Keratinocyte (primary cell): Measurements from ENCODE around the gene DDX51. TPM values are rescaled to one million over a fixed set of nuclear protein-coding genes. Genes with fewer than 3 reads are reported as not detected.

ENCODE experiments used
- DNase-seq: peaks from one replicate; pipeline ENCODE4 v3.0.0-alpha.2; 2011; ENCODE audit warnings: low read depth, missing footprints, low spot score
- FAIRE-seq: peaks from 2 replicates; lab custom pipeline; 2011; peaks lifted over from hg19 to GRCh38; lab: Jason Lieb, UNC
- H2AFZ ChIP-seq: 2 replicates; pipeline ENCODE4 v1.6.0; 2012; ENCODE audit warnings: low read length, control low read depth, inconsistent platforms; ENCODE audit not compliant: control insufficient read depth
- H3K27ac ChIP-seq: 2 replicates; pipeline ENCODE4 v1.5.1; 2011; ENCODE audit warnings: low read length; ENCODE audit not compliant: control insufficient read depth, insufficient read depth
- H3K27me3 ChIP-seq: 3 replicates; pipeline ENCODE4 v1.6.0; 2011; ENCODE audit warnings: low read length; ENCODE audit not compliant: control insufficient read depth, insufficient read depth; ENCODE audit errors: extremely low read depth
- H3K36me3 ChIP-seq, 2 experiments: 2 replicates in 1 of 2; 3 replicates in 1 of 2; pipeline ENCODE4 v1.5.1; 2011; ENCODE audit warnings: low read length in 2 of 2, mild to moderate bottlenecking in 1 of 2; ENCODE audit not compliant: control insufficient read depth in 2 of 2, insufficient read depth in 2 of 2; ENCODE audit errors: extremely low read depth in 1 of 2
- H3K4me1 ChIP-seq: 3 replicates; pipeline ENCODE4 v1.5.1; 2011; ENCODE audit warnings: low read length; ENCODE audit not compliant: control insufficient read depth, insufficient read depth; ENCODE audit errors: extremely low read depth
- H3K4me2 ChIP-seq: 3 replicates; pipeline ENCODE4 v1.6.0; 2011; ENCODE audit warnings: low read depth, low read length; ENCODE audit not compliant: control insufficient read depth, insufficient read depth; ENCODE audit errors: extremely low read depth
- H3K4me3 ChIP-seq, 3 experiments: fragments of 200-600 bp in 1 of 3; sonication (generic) in 1 of 3; 2 replicates in 2 of 3; 3 replicates in 1 of 3; pipeline ENCODE4 v1.5.1; 2011 to 2016; ENCODE audit warnings: low read length in 3 of 3, mild to moderate bottlenecking in 3 of 3, control low read depth in 2 of 3, inconsistent platforms in 1 of 3, low read depth in 1 of 3, mixed read lengths in 1 of 3, mixed run types in 1 of 3, moderate library complexity in 1 of 3; ENCODE audit not compliant: control insufficient read depth in 2 of 3, insufficient read depth in 2 of 3; ENCODE audit errors: extremely low read depth in 1 of 3
- H3K79me2 ChIP-seq: 2 replicates; pipeline ENCODE4 v1.6.0; 2012; ENCODE audit warnings: low read length; ENCODE audit not compliant: control insufficient read depth, insufficient read depth
- H3K9ac ChIP-seq: 3 replicates; pipeline ENCODE4 v1.6.0; 2011; ENCODE audit warnings: low read length; ENCODE audit not compliant: control insufficient read depth, insufficient read depth; ENCODE audit errors: extremely low read depth
- H3K9me1 ChIP-seq: 3 replicates; pipeline ENCODE4 v1.6.0; 2011; ENCODE audit warnings: low read length; ENCODE audit not compliant: control insufficient read depth, insufficient read depth; ENCODE audit errors: extremely low read depth
- H3K9me3 ChIP-seq: 2 replicates; pipeline ENCODE4 v1.5.1; 2012; ENCODE audit warnings: low read depth, low read length; ENCODE audit not compliant: control insufficient read depth
- H4K20me1 ChIP-seq: 3 replicates; pipeline ENCODE4 v1.6.0; 2011; ENCODE audit warnings: low read length; ENCODE audit not compliant: control insufficient read depth, insufficient read depth; ENCODE audit errors: extremely low read depth
- CTCF ChIP-seq, 3 experiments: IDR thresholded peaks in 1 of 3; conservative IDR thresholded peaks in 1 of 3; optimal IDR thresholded peaks in 1 of 3; 2 replicates in 2 of 3; 3 replicates in 1 of 3; pipeline versions ENCODE3 to v1.5.1; 2011; ENCODE audit warnings: low read length in 3 of 3, mild to moderate bottlenecking in 3 of 3, moderate library complexity in 2 of 3, control low read depth in 1 of 3, inconsistent platforms in 1 of 3; ENCODE audit not compliant: insufficient read depth in 2 of 3; ENCODE audit errors: extremely low read depth in 1 of 3
- EZH2 ChIP-seq: IDR thresholded peaks from one replicate; pipeline ENCODE4 v1.6.1; 2012; ENCODE audit warnings: inconsistent platforms, mild to moderate bottlenecking, low read length, moderate library complexity
- dilution Hi-C: fragments of 300-500 bp; cut with MboI; formaldehyde crosslinking; loops from one replicate; pipeline ENCODE4 v1.7.0; 2020; ENCODE audit warnings: low sequenced_read_pairs; ENCODE audit not compliant: extremely low pct_ligation_motif_present
- polyA minus RNA-seq, 3 experiments: library from RNA; depleted of rRNA, polyadenylated mRNA; stranded (reverse); fragments of >200 nt; gene quantifications; 1 replicate in 1 of 3; 2 replicates in 1 of 3; 3 replicates in 1 of 3; pipeline ENCODE4 v1.2.3, GENCODE V29; 2011
- polyA plus RNA-seq, 5 experiments: library from polyadenylated mRNA; depleted of rRNA in 3 of 5; stranded (reverse) in 3 of 5; stranded (forward) in 1 of 5; unstranded in 1 of 5; fragments of >200 nt; gene quantifications; 1 replicate in 1 of 5; 2 replicates in 3 of 5; 3 replicates in 1 of 5; pipeline versions ENCODE4 v1.2.1 to v1.2.3, GENCODE V29; 2011 to 2012; ENCODE audit warnings: missing spikeins in 2 of 5, low read depth in 1 of 5, low replicate concordance in 1 of 5

Gene DDX51
- polyA plus RNA-seq (7.4 to 11.6 TPM (median 10.1 TPM) in 3 replicates), polyA minus RNA-seq (7.7 to 15.2 TPM (median 8.5 TPM) in 3 replicates)
- polyA plus RNA-seq (2011; ENCODE audit: low read depth) = 4.4 TPM
- 3.2 and 7.9 TPM in 2 replicates for polyA plus RNA-seq (2011; cell fraction: cytosol; rRNA removed)
- 25.0 and 31.7 TPM in 2 replicates for polyA plus RNA-seq (2011; cell fraction: nucleus; rRNA removed)
- polyA plus RNA-seq (2012; ENCODE audit: low replicate concordance) = 8.2 and 13.8 TPM in 2 replicates
- polyA minus RNA-seq (2011; cell fraction: cytosol; rRNA and poly(A)+ RNA removed) = 16.7 TPM
- polyA minus RNA-seq (2011; cell fraction: nucleus; rRNA and poly(A)+ RNA removed) = 11.1 and 11.7 TPM in 2 replicates

DNA sequence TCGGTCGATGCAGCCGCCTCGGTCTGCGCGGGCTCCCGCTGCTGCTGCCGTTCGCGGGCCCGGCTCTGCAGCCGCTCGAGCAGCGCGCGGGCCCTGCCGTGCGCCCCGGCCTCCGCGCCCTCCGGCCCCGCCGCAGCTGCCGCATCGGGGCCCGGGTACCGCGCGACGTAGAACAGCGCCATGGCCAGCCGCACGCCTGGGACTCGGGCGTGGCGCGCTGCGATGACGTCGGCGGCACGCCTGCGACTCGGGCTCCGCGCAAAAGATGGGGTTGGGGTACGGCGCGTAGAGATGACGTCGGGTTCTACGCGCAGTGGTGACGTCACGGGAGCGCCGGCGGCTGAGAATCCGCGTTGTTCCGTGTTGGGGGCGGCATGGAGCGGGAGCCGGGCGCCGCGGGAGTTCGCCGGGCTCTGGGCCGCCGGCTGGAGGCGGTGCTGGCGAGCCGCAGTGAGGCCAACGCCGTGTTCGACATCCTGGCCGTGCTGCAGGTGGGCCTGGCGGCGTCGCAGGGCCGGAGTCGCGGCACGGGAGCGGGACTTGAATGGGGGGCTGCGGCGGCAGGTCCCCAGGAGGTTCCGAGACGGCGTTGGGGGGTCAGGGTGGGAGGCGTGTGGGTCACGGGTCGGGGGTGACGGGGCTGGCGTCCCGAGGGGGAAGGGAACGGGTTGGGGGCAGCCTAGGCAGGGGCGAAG is at the start of gene DDX51, which contains the start of gene NOC4L:
Gene DDX51 (minus strand): TSS at position 205 of the 695 bp plus-strand sequence. CDS start 23 bp downstream, at position 182.
Gene NOC4L (plus strand): TSS at position 343 of the 695 bp plus-strand sequence. CDS start 32 bp downstream, at position 375.
- Histone ChIP-seq H2AFZ (peak within 1 kb of the TSS; percentile 74), H3K36me3 (peaks cover 14 to 20% of the 10 kb centered on the region in 2 experiments), H3K4me2 (peak within 1 kb of the TSS; percentile 95), H3K27ac (peak within 1 kb of the TSS; percentile 60), H3K9ac (peak within 1 kb of the TSS; percentile 83), H3K9me3 (no peaks in the 10 kb centered on the region), H3K79me2 (peaks cover 43% of the 10 kb centered on the region), H3K9me1 (no peaks in the 10 kb centered on the region), H3K4me1 (peaks cover 16% of the 10 kb centered on the region), H4K20me1 (no peaks in the 10 kb centered on the region), H3K27me3 (no peaks in the 10 kb centered on the region), H3K4me3 (peak within 1 kb of the TSS; percentile 80 to 97 (median 81))
- peak; percentile 48 for DNase-seq
- no peak for FAIRE-seq
- dilution Hi-C loops = no loop called here
- TF ChIP-seq EZH2 (no peak), CTCF (optimal IDR thresholded peaks at IDR 0.05 in 1 of 3, IDR thresholded peaks at IDR 0.05 in 1 of 3, conservative IDR thresholded peaks at IDR 0.05 in 1 of 3; ENCODE audit: extremely low read depth in 1 of 3, insufficient read depth in 2 of 3, low read length in 3 of 3) (peak in 1 of 3 experiments; percentile 16)

GRCh38 chr12:132191715-132192553 is 47.8 kb upstream of the DDX51 start:
- Histone ChIP-seq H3K9me3 (peaks cover 9% of the 10 kb centered on the region), H3K9ac (no peak overlapping the region), H2AFZ (no peak overlapping the region), H4K20me1 (no peaks in the 10 kb centered on the region), H3K27ac (no peak overlapping the region), H3K27me3 (peaks cover 4% of the 10 kb centered on the region), H3K4me3 (no peak overlapping the region), H3K79me2 (no peaks in the 10 kb centered on the region), H3K4me2 (no peak overlapping the region), H3K4me1 (peaks cover 3% of the 10 kb centered on the region), H3K36me3 (no peaks in the 10 kb centered on the region), H3K9me1 (no peaks in the 10 kb centered on the region)
- dilution Hi-C loops = no loop called here
- TF ChIP-seq EZH2 (no peak), CTCF (optimal IDR thresholded peaks at IDR 0.05 in 1 of 3, IDR thresholded peaks at IDR 0.05 in 1 of 3, conservative IDR thresholded peaks at IDR 0.05 in 1 of 3; ENCODE audit: extremely low read depth in 1 of 3, insufficient read depth in 2 of 3, low read length in 3 of 3) (no peak)
- FAIRE-seq = no peak
- DNase-seq = no peak
